Osteoblast (primary cell): ENCODE measurements around the gene PSMD4. TPM values are rescaled to one million over a fixed set of nuclear protein-coding genes. Genes with fewer than 3 reads are reported as not detected.
A peak's percentile ranks its signal among the peaks of the same experiment; 100 is the strongest.

Source experiments
- DNase-seq: peaks from one replicate; pipeline ENCODE4 v3.0.0; 2011; ENCODE audit warnings: low spot score, mixed read lengths; ENCODE audit not compliant: insufficient read length; ENCODE audit errors: missing footprints
- H2AFZ ChIP-seq: 2 replicates; pipeline ENCODE4 v1.6.0; 2011; ENCODE audit warnings: mild to moderate bottlenecking, low read length
- H3K27ac ChIP-seq: 2 replicates; pipeline ENCODE4 v1.5.1; 2011; ENCODE audit warnings: mild to moderate bottlenecking, low read depth, low read length, moderate library complexity
- H3K27me3 ChIP-seq: 2 replicates; pipeline ENCODE4 v1.6.0; 2012; ENCODE audit warnings: mild to moderate bottlenecking, control low read depth, inconsistent platforms, low read length, moderate library complexity; ENCODE audit not compliant: insufficient read depth
- H3K36me3 ChIP-seq: 2 replicates; pipeline ENCODE4 v1.5.1; 2011; ENCODE audit warnings: mild to moderate bottlenecking, low read length, control low read depth, moderate library complexity; ENCODE audit not compliant: insufficient read depth
- H3K4me1 ChIP-seq: 2 replicates; pipeline ENCODE4 v1.5.1; 2011; ENCODE audit warnings: mild to moderate bottlenecking, low read length, control low read depth, moderate library complexity; ENCODE audit not compliant: insufficient read depth
- H3K4me2 ChIP-seq: 2 replicates; pipeline ENCODE4 v1.6.0; 2011; ENCODE audit warnings: mild to moderate bottlenecking, low read length; ENCODE audit not compliant: insufficient read depth
- H3K4me3 ChIP-seq: fragments of 200-600 bp; sonication (generic); 3 replicates; pipeline ENCODE4 v1.5.1; 2012; ENCODE audit warnings: mild to moderate bottlenecking, low read length, inconsistent platforms; ENCODE audit not compliant: insufficient read depth
- H3K79me2 ChIP-seq: 2 replicates; pipeline ENCODE4 v1.6.0; 2012; ENCODE audit warnings: mild to moderate bottlenecking, low read length, control low read depth, inconsistent platforms; ENCODE audit not compliant: insufficient read depth
- H3K9me3 ChIP-seq: 2 replicates; pipeline ENCODE4 v1.5.1; 2011; ENCODE audit warnings: low read depth, low read length, control low read depth
- H4K20me1 ChIP-seq: 2 replicates; pipeline ENCODE4 v1.6.0; 2012; ENCODE audit warnings: mild to moderate bottlenecking, low read length, control low read depth; ENCODE audit not compliant: insufficient read depth
- CTCF ChIP-seq: IDR thresholded peaks from 2 replicates; pipeline ENCODE4 v1.5.1; 2011; ENCODE audit warnings: mild to moderate bottlenecking, low read depth, low read length, moderate library complexity; ENCODE audit errors: extremely low read depth
- total RNA-seq: library from RNA; depleted of rRNA; stranded (reverse); fragments of >200 nt; gene quantifications from 2 replicates; pipeline ENCODE4 v1.2.3, GENCODE V29; 2012

Gene PSMD4
- total RNA-seq, 1 donor: 140 TPM

DNA sequence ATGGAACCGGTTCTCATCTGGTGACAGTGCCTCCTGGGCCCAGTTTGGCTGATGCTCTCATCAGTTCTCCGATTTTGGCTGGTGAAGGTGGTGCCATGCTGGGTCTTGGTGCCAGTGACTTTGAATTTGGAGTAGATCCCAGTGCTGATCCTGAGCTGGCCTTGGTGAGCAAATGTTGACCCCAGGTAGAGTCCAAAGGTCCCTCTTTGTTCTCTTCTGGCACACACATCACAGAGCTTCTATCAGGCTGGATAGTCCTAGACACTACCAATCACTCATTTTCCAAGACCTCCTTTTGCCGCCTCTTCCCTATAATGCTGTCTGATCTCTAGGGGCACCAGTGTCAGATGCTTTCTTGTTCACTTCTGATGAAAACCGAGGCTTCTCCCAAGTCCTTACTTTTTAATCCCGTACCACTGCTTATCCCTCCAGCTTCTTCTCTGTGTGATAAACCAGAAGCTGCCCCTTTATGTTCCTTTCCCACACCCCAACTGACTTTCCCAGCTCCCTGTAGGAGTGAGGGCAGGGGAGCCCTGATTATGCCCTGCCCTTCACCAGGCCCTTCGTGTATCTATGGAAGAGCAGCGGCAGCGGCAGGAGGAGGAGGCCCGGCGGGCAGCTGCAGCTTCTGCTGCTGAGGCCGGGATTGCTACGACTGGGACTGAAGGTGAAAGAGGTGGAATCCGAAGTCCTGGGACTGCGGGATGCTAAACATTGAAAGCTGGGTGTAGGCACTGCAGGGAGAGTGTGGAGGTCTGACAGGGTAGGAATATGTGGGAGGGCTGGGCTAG lies 11.1 kb downstream of the PSMD4 start:
- no peaks in the 10 kb centered on the region for H4K20me1 ChIP-seq
- no peak overlapping the region for H2AFZ ChIP-seq
- peak; percentile 36 for DNase-seq
- H3K4me1 ChIP-seq: no peaks in the 10 kb centered on the region
- TF ChIP-seq CTCF: no peak
- no peak overlapping the region for H3K4me2 ChIP-seq
- peaks cover 17% of the 10 kb centered on the region for H3K79me2 ChIP-seq
- H3K36me3 ChIP-seq: peaks cover 63% of the 10 kb centered on the region
- H3K9me3 ChIP-seq: no peaks in the 10 kb centered on the region
- H3K4me3 ChIP-seq: no peak overlapping the region
- H3K27ac ChIP-seq: no peak overlapping the region
- no peaks in the 10 kb centered on the region for H3K27me3 ChIP-seq

DNA sequence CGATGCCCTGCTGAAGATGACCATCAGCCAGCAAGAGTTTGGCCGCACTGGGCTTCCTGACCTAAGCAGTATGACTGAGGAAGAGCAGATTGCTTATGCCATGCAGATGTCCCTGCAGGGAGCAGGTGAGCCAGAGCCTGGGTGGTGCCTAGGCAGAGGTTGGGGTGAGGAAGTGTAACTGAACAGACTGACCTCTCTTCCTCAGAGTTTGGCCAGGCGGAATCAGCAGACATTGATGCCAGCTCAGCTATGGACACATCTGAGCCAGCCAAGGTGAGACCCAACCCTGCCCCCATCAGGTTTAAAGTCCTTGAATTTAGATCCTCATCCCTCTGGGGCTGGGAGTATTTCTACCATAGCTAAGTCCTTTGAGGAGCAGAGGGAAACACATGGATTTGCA lies 11.8 kb downstream of the PSMD4 start:
- H3K9me3 ChIP-seq: no peaks in the 10 kb centered on the region
- no peaks in the 10 kb centered on the region for H3K4me1 ChIP-seq
- H3K27ac ChIP-seq: no peak overlapping the region
- H3K36me3 ChIP-seq: peaks cover 63% of the 10 kb centered on the region
- H3K4me2 ChIP-seq: no peak overlapping the region
- H4K20me1 ChIP-seq: no peaks in the 10 kb centered on the region
- no peak overlapping the region for H2AFZ ChIP-seq
- no peaks in the 10 kb centered on the region for H3K27me3 ChIP-seq
- peak; percentile 18 for DNase-seq
- no peak overlapping the region for H3K4me3 ChIP-seq
- no peak for TF ChIP-seq CTCF
- peaks cover 12% of the 10 kb centered on the region for H3K79me2 ChIP-seq

DNA sequence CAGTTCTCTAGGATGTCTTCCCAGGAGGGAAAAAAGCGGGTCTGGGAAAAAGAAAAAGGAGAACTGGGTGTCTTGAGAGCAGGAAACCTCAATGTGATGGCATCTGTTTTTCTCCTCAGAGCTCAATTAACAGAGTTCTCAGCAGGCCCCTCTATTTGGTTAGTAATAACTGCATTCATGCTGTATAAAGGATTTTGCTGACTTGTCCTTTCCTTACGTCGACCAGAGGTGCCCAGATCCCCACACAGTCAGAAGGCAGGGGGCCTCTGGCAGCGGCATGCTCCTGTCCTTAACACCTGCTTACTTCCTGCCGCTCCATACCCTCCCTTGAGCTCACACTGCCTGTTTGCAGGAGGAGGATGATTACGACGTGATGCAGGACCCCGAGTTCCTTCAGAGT lies 12.3 kb downstream of the PSMD4 start:
- Histone ChIP-seq H3K27ac (no peak overlapping the region), H3K9me3 (no peaks in the 10 kb centered on the region), H2AFZ (no peak overlapping the region), H3K36me3 (peaks cover 63% of the 10 kb centered on the region), H3K4me2 (no peak overlapping the region), H3K4me3 (no peak overlapping the region), H3K79me2 (peaks cover 7% of the 10 kb centered on the region), H3K4me1 (no peaks in the 10 kb centered on the region), H3K27me3 (no peaks in the 10 kb centered on the region), H4K20me1 (no peaks in the 10 kb centered on the region)
- TF ChIP-seq CTCF: no peak
- no peak for DNase-seq

DNA sequence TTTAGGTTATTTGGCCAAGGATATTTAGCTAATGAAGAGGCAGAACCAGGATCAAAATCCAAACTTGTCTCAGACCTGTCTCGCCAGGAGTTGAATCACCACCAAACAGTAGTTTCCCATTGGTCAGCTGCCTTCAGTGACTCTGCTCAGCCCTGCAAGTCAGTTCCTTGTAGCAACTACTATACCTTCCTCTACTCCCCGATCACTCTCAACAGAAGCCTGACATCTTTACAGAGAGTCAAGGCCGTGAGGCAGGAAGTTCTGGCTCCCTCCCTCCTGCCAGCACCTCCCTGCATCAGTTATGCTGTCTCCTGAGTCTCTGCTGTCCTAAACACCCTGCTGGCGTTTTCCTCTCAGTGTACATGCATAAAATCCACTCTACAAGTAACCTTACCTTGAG lies 13.2 kb downstream of the PSMD4 start:
- H3K4me3 ChIP-seq: no peak overlapping the region
- no peaks in the 10 kb centered on the region for H3K9me3 ChIP-seq
- no peak overlapping the region for H3K27ac ChIP-seq
- no peak for DNase-seq
- no peak for TF ChIP-seq CTCF
- no peak overlapping the region for H3K4me2 ChIP-seq
- no peaks in the 10 kb centered on the region for H4K20me1 ChIP-seq
- peaks cover 3% of the 10 kb centered on the region for H3K79me2 ChIP-seq
- no peaks in the 10 kb centered on the region for H3K27me3 ChIP-seq
- H2AFZ ChIP-seq: no peak overlapping the region
- H3K4me1 ChIP-seq: no peaks in the 10 kb centered on the region
- peaks cover 59% of the 10 kb centered on the region for H3K36me3 ChIP-seq
